Thyroid gland (tissue), 4 donors: ENCODE data around the gene HOXB1. TPM values are rescaled to one million over a fixed set of nuclear protein-coding genes. Genes with fewer than 3 reads are reported as not detected.

Experiments used
- DNase-seq, 2 donors: peaks; one replicate each; pipeline ENCODE4 v3.0.0-alpha.2; 2019
- H3K27ac ChIP-seq, 3 donors: fragments of 200-600 bp; sonication (generic); 1 replicate in 2 of 3; 2 replicates in 1 of 3; pipeline ENCODE4 v1.5.1; 2016 to 2019; ENCODE audit warnings: mild to moderate bottlenecking in 1 of 3, moderate library complexity in 1 of 3
- H3K27me3 ChIP-seq: fragments of 200-600 bp; sonication (generic); one replicate; pipeline ENCODE4 v1.5.1; 2019
- H3K36me3 ChIP-seq, 2 donors: fragments of 200-600 bp; sonication (generic); one replicate each; pipeline ENCODE4 v1.5.1; 2016 to 2019
- H3K4me1 ChIP-seq, 2 donors: fragments of 200-600 bp; sonication (generic); one replicate each; pipeline ENCODE4 v1.5.1; 2017 to 2019
- H3K4me3 ChIP-seq, 3 donors: fragments of 200-600 bp; sonication (generic); replicated peaks in 1 of 3; 1 replicate in 2 of 3; 2 replicates in 1 of 3; pipeline ENCODE4 v1.5.1; 2016; ENCODE audit warnings: mild to moderate bottlenecking in 1 of 3
- H3K9me3 ChIP-seq: fragments of 200-600 bp; sonication (generic); one replicate; pipeline ENCODE4 v1.5.1; 2017
- CTCF ChIP-seq, 6 experiments: fragments of 200-600 bp in 3 of 6; fragments of 450-650 bp in 3 of 6; sonication (generic) in 3 of 6; IDR thresholded peaks; one replicate each; pipeline ENCODE4 v1.5.1; 2016 to 2019; ENCODE audit warnings: antibody characterized with exemption in 6 of 6, mild to moderate bottlenecking in 2 of 6, inconsistent platforms in 1 of 6, moderate library complexity in 1 of 6
- POLR2A ChIP-seq, 2 donors: fragments of 450-650 bp; IDR thresholded peaks; one replicate each; pipeline ENCODE4 v1.6.1; 2017; ENCODE audit warnings: antibody characterized with exemption in 2 of 2, mild to moderate bottlenecking in 2 of 2, moderate library complexity in 1 of 2
- WGBS, 2 donors: methylation state at CpG; one replicate each; pipeline ENCODE4 v1.1.5; 2017; 5-methylcytosine and 5-hydroxymethylcytosine counted together
- intact Hi-C: fragments of 100-400 bp; cut with DNase I; formaldehyde crosslinking; loops from one replicate; pipeline ENCODE4 v1.15.1; 2023
- total RNA-seq, 4 donors: library from RNA; depleted of rRNA; stranded (reverse); fragments of >200 nt; gene quantifications; one replicate each; pipeline ENCODE4 v1.2.3, GENCODE V29; 2016

Gene HOXB1
- total RNA-seq, 4 donors from 2014 or later, result not detected

- 55 to 88% methylated on average over 1 of the region's 1 CpG for WGBS, 2 donors
- DNase-seq, result no peak
- no peaks in the 10 kb centered on the region for H3K4me1 ChIP-seq
- intact Hi-C loops, result no loop called here
- H3K9me3 ChIP-seq, result no peaks in the 10 kb centered on the region
- H3K27me3 ChIP-seq, result peaks cover 53% of the 10 kb centered on the region
- TF ChIP-seq POLR2A (IDR thresholded peaks at IDR 0.05) (no peak), CTCF (IDR thresholded peaks at IDR 0.05) (no peak)
- peak overlapping the region; percentile 73 to 78 (median 74) for H3K27ac ChIP-seq
- no peaks in the 10 kb centered on the region for H3K36me3 ChIP-seq
- H3K4me3 ChIP-seq, result no peak overlapping the region
These were observed 14.7 kb upstream of the HOXB1 start for GRCh38 chr17:48545539-48545938.

- 22 to 25% methylated on average over 12 of the region's 12 CpGs for WGBS, 2 donors
- H3K4me1 ChIP-seq, result no peaks in the 10 kb centered on the region
These were observed 14.2 kb upstream of the HOXB1 start, which contains the start of gene HOXB2 for GRCh38 chr17:48545022-48545375. TSS of gene HOXB2 (minus strand) at chr17:48545109. CDS start at chr17:48544911, 198 bp downstream.

GRCh38 chr17:48544349-48545021 is 13.7 kb upstream of the HOXB1 start:
- Histone ChIP-seq H3K4me1 (no peaks in the 10 kb centered on the region), H3K9me3 (no peaks in the 10 kb centered on the region), H3K27ac (peak overlapping the region; percentile 73 to 78 (median 74)), H3K27me3 (peaks cover 42% of the 10 kb centered on the region), H3K36me3 (no peaks in the 10 kb centered on the region), H3K4me3 (peak overlapping the region in 1 of 3 donors; percentile 32)
- DNase-seq, result peak; percentile 16 to 29
- intact Hi-C loops, result no loop called here
- 7 to 18% methylated on average over 37 to 38 of the region's 38 CpGs for WGBS, 2 donors
- TF ChIP-seq CTCF (IDR thresholded peaks at IDR 0.05) (no peak), POLR2A (IDR thresholded peaks at IDR 0.05) (no peak)

More at GRCh38 chr17:48545022-48545375, 14.2 kb upstream of the HOXB1 start, which contains the start of gene HOXB2:
- DNase-seq, result no peak
- Histone ChIP-seq H3K36me3 (no peaks in the 10 kb centered on the region), H3K27me3 (peaks cover 47% of the 10 kb centered on the region), H3K9me3 (no peaks in the 10 kb centered on the region), H3K4me3 (peak within 1 kb of the TSS in 2 of 3 donors; percentile 13 to 32), H3K27ac (peak within 1 kb of the TSS; percentile 73 to 78 (median 74))
- no peak for TF ChIP-seq CTCF (IDR thresholded peaks at IDR 0.05)
- TF ChIP-seq POLR2A (IDR thresholded peaks at IDR 0.05), result no peak
- intact Hi-C loops, result no loop called here

- no peaks in the 10 kb centered on the region for H3K4me1 ChIP-seq
- H3K27me3 ChIP-seq, result peaks cover 39% of the 10 kb centered on the region
- peak overlapping the region; percentile 73 to 78 (median 74) for H3K27ac ChIP-seq
- TF ChIP-seq POLR2A (IDR thresholded peaks at IDR 0.05) (no peak), CTCF (IDR thresholded peaks at IDR 0.05) (no peak)
- peak overlapping the region in 2 of 3 donors; percentile 13 to 32 for H3K4me3 ChIP-seq
- no peak for DNase-seq
- intact Hi-C loops, result no loop called here
- WGBS, 2 donors, result 8% methylated on average over 20 of the region's 20 CpGs
- no peaks in the 10 kb centered on the region for H3K9me3 ChIP-seq
- no peaks in the 10 kb centered on the region for H3K36me3 ChIP-seq
These were observed 13.1 kb upstream of the HOXB1 start for GRCh38 chr17:48543854-48544348.
